Stimulated activated CD8-positive, alpha-beta memory T cell treated with anti-CD3 and anti-CD28 coated beads, Interleukin-4, amount 100 ng/mL, for 24 hours (primary cell): ENCODE measurements around the gene RFC2.
"Not testable (repeated sequence)": the region's sequence is repeated elsewhere in the genome, so short reads cannot be mapped to it uniquely, and the experiment has no call there.

Experiments used
- DNase-seq: peaks from one replicate; pipeline ENCODE4 v3.0.0-alpha.2; 2020; ENCODE audit warnings: low read depth

The RFC2 gene

DNA sequence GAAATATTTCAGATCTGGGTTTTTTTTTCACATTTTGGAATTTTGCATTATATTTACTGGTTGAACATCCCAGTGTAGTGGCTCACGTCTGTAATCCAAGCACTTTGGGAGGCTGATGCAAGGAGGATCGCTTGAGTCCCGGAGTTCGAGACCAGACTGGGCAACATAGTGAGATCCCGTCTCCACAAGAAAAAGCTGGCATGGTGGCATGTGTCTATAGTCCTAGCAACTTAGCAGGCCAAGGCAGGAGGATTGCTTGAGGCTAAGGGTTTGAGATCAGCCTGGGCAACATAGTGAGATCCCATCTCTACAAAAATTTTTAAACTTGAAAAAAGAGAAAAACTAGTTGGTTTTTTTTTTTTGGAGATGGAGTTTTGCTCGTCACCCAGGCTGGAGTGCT is 6.0 kb downstream of the RFC2 start:
- DNase-seq, result no peak

DNA sequence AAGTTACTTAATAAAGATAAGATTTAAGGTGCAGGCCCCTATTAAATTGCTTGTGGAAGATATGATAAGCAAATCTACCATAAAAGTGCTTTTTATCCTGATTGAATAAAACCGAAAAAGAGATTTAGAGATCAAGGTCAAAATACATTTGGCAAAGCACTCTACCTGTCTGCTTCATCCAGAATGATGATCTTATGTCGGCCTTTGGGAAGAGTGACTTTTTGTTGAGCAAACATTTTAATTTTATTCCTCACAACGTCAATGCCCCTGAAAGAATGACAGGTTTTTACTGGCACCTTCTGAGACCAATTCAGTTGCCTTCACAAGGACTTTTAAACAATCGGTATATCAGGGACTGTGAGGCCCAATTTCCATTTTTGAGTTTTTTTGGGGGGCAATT is 7.7 kb downstream of the RFC2 start:
- no peak for DNase-seq

DNA sequence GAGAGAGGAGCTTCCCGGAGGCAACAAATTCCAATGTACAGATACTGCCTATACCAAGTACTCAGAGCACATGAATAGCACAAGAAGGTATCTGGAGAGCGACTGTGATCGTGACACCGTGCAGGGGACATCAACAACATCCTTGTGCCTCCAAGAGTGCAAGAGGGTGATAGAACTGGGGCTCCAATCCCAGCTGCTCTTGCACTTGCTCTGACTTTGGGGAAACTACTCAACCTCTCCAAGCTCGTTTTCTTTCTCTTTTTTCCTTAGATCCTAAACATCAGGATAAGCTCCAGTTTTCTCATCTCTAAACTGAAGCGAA is 12.1 kb downstream of the RFC2 start:
- no peak for DNase-seq

GRCh38 chr7:74240482-74240881 is 13.7 kb downstream of the RFC2 start:
- DNase-seq, result no peak

DNA sequence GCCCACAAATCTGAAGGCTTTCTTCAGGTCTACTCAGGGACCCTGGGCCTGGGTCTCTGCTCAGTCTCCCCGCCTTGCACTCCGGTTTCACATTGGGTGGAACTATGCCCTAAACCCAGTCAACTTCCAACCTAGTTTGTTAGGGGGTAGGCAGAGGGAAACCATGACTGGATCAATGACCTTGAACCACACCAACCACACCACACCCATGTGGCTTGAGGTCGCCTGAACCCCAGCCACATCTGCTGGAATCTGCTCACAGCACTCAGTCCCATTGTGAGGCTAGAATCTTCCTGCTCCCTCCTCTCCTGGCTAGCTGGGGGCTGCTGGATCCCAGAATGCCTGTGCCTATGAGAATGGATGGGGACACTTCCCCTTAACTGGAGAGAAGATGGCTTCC is 17.9 kb downstream of the RFC2 start:
- no peak for DNase-seq

DNA sequence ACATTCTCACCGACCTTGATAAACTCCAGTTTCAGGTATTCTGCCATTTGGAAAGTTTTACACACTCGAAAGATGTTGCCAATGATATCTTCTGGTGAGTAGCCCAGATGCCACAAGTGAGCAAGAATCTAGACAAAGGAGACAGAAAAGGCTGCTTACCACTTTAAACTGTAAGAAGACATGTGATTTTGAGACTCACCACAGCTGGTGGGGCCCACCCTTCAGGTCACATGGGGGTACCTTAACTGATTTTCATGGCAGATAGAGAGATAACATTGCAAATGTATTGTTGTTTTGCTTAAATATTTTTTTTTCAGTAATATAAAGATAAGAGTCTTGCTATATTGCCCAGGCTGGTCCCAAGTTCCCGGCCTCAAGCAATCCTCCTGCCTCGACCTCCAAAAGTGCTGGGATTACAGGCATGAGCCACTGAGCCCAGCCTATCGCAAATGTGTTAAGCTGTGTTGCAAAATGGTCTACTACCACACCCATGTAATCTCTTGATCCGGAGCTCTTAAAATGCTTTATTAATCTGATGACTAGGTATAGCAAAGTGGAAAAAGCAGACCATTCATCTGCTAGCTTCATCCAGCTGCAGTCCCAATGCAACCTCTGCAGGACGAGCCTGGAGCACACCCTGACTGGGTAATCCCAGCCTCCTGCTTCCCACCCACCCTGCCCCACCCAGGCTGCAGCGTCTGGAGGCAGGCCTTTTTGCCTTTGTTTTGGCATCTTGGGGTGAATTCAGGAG is 18.5 kb downstream of the RFC2 start:
- no peak for DNase-seq

DNA sequence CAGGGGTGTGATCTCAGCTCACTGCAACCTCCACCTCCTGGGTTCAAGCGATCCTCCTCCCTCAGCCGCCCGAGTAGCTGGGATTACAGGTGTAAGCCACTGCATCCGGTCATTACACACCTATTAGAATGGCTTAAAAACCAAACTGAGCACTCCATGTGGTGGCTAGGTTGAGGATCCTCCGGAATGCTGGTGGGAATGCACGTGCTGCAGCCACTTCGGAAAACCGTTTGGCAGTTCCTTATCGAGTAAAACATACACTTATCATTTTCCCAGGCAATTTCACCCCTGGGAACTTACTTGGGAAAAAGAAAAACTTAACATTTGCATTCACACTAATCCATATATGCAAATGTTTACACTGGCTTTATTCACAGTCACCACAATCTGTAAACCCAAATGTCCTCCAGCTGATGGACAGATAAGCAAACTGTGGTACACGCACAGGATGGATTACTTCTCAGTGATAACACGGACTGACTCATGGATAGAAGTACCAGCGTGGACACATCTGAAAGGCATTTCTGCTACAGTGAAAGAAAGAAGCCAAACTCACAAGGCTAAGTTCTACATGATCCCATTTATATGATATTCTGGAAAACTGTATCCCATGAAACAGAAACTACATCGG is 20.4 kb downstream of the RFC2 start:
- DNase-seq, result no peak

DNA sequence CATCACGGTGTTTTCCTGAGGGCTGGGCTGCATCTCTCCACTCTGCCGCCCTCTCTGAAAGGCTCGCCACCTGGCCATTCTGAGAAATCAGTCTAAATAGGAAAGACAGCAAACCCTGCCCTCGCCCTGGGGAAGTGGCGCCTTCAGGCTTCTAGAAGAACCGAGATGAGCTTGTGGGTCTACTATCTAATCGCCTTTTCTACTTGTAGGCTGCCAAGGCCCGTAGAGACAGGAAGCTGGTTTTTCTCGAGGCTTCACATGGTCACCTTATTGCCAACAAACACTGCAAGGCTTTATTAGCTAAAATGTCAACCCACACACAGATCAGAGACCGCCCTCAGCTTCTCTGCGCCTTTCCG is 23.0 kb downstream of the RFC2 start:
- DNase-seq, result no peak

GRCh38 chr7:74230446-74231231 is 23.6 kb downstream of the RFC2 start:
- no peak for DNase-seq

DNA sequence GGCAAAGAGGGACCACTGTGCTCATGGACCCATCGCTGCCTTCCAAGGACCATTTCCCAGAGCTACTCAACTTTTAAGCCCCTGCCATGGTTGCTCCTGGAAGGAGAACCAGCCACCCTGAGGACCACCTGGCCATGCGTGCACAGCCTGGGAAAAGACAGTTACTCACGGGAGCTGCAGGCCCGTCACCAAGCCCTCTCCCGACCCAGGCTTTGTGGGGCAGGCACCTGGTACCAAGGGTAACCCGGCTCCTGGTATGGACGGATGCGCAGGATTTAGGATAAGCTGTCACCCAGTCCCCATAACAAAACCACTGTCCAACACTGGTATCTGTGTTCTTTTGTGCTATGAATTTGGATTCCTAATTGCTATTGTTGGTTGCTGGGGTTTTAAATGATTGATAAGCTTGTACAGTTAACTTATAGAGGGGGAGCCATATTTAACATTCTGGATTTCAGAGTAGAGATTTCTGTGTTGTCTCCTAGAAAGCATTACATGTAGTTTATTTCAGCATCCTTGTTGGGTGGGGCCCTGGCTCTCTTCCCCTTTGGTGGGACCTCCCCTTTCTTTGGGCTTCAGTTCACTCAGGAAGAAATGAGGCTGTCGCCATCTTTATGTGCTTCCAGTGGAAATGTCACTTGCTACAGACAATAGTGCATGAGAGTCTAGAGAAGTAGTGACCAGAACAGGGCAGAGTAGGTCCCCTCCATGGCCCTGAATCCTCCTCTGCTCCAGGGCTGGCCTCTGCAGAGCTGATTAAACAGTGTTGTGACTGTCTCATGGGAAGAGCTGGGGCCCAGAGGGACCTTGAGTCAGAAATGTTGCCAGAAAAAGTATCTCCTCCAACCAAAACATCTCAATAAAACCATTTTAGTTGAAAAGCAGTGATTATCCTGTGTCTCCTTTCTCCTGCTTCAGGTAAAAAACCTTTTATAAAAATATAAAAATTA is 25.0 kb downstream of the RFC2 start:
- no peak for DNase-seq

- no peak for DNase-seq
Measured at GRCh38 chr7:74226633-74227032, 27.6 kb downstream of the RFC2 start.

- DNase-seq, result no peak
Measured at GRCh38 chr7:74225400-74225799, 28.8 kb downstream of the RFC2 start.

- not testable (repeated sequence) for DNase-seq
Measured at GRCh38 chr7:74224907-74225306, 29.3 kb downstream of the RFC2 start.

DNA sequence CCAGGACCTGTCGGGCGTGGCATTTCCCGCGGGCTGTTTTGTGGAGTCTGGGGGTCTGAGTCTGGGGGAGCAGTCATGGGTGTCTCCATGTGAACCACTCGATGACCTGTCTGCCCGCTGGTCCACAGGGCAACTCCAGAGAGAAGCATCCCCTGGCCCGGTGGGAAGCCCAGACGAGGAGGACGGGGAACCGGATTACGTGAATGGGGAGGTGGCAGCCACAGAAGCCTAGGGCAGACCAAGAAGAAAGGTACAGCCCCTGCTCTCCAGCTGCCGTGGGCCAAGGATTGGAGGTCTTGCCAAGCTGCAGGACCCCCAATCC is 29.7 kb downstream of the RFC2 start:
- no peak for DNase-seq

DNA sequence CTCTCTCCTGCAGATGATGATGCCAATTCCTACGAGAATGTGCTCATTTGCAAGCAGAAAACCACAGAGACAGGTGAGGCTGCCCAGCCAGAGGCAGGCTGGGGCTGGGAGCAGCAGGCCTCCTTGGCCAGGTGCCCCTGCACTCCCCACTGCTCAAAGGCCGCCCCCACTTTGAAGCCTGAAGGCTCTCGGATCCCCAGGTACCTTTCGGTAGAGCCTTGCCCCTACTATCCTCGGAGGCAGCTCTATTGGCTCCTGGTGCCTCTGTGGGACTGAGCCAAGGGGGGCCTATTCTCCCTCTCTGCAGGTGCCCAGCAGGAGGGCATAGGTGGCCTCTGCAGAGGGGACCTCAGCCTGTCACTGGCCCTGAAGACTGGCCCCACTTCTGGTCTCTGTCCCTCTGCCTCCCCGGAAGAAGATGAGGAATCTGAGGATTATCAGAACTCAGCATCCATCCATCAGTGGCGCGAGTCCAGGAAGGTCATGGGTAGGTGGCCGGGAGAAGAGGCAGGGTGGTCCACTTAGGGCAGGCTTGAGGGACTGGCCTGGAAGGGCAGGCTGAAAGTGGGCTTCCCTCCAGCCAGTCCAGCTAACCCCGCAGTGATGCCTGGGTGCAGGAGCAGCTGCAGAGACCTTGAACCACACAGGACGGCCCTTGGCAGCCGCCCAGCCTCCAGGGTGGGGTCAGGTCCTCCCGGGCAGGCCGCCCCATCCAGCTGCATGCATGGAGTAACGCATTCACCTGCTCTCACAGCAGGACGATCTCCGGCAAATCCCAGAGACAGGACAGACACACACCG is 30.3 kb downstream of the RFC2 start:
- no peak for DNase-seq

DNA sequence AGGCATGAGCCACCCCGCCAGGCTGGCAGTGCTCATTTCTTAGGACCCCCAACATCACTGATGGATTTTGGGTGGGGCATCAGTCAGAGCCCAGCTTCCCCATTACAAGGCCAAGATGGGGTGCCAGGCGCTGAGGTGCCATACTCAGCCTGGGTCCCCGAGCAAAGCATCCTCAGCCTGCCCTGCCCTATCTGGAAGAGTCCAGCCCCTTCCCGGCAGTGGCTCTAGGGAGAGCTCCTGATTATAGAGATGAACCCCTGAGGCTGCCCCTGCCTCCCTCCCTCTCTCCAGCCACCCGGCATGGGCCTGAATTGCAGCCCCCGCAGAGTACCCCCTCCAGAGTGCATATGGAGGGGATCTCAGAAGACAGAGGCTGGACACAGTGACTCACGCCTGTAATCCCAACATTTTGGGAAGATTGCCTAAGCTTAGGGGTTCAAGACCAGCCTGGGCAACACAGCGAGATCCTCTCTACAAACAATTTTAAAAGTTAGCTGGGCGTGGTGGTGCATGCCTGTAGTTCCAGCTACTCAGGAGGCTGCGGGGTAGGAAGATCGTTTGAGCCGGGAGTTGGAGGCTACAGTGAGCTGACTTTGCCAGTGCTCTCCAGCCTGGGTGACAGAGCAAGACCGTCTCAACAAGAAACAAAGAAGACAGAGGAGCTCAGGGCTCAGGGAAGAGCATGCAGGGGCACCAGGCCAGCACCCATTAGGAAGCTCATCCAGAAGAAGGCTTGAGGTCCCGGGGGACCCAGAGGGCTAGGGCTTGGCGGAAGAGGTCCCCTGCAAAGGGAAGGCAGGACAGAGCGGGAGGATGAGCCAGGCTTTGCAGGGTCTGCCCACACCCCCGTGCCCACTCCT is 31.1 kb downstream of the RFC2 start:
- DNase-seq, result no peak

DNA sequence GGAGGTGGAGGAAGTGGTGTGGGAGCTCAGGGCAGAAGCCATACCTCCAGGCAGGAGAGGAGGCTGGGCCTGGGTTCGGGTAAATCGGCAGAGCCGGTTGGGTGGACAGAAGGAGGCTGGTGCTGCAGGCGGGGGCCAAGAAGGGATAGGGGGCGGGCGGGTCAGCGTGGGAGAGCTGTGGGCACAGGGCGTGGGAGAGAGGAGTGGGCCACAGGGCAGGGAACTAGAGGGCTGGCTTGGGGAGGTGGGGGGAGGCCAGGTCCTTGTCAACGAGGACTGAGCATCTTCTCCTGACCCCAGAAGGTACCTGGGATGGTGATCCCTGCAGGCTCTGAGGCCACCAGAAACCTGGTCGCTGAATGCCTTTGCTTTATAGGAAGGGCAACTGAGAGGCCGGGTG is 32.5 kb downstream of the RFC2 start:
- no peak for DNase-seq

DNA sequence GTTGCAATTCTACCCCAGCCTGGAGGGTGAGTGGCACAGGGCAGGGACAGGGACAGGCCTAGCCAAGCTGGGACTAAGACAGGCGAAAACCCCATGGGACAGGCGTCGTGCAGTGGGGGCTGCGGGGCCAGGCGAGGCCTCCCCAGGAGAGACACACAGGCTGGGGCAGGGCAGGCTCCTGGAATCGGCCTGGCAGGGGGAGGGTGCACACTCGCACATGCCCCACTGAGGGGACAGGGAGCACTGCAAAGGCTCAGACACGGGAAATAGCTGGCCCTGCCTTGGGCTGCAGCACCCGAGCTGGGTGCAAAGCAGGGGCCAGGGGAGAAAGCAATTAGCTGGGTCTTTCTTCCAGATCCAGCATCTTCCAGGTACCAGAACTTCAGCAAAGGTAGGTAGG is 34.0 kb downstream of the RFC2 start:
- DNase-seq, result no peak

DNA sequence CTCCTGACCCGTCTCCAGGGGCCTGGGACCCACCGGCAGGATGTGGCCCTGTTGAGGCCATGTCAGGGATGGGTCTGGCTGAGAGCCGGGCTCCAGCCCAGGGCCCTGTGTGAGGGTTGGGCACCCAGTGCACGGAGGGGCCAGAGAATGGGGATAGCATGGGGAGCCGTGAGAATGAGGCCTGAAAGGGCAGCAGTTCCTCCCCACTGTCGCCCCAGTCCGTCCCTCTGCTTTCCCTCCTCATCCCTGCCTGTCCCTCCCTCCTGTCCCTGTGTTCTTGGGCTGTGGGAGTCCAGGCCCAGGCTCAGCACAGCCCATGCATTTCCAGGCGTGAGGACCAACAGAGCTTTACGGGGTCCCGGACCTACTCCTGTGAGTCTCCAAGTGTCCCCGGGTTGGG is 34.8 kb downstream of the RFC2 start:
- DNase-seq, result no peak

DNA sequence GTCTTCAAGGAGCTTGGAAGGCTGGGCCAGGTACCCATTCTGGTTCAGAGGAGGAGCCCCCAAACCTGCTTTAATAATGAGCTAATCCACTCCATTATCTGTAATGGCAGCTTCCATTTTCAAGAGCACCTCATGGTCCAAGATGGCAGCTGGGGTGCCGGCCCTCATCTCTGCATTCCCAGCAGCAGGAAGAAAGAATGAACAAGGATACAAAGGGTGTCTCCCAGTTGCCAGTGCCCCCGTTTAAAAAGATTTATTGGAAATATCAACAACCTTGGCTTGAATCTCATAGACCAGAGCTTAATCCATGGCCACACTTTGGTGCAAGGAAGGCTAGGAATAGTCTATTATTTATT is 35.9 kb downstream of the RFC2 start:
- no peak for DNase-seq
